ENCODE data around the gene AIRE.

AIRE gene

DNA sequence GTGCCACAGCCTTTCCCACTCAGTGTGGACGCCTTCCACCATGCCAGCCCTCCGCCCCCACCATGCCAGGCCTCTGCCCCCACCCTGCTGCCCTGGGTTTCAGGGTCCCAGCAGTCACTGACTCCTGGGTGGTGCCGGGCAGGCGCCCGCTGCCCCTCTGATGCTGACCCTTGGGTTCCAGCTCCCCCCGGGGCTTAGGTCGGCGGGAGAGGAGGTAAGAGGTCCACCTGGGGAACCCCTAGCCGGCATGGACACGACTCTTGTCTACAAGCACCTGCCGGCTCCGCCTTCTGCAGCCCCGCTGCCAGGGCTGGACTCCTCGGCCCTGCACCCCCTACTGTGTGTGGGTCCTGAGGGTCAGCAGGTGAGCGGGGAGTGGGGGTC is 7.1 kb downstream of the AIRE start:
- DNase-seq, result no peak

GRCh38 chr21:44293551-44294231 is 8.0 kb downstream of the AIRE start:
- DNase-seq, result no peak

- peak; percentile 51 for DNase-seq
Measured at GRCh38 chr21:44294391-44295162, 8.9 kb downstream of the AIRE start.

- no peak for DNase-seq
Measured at GRCh38 chr21:44295163-44295573, 9.5 kb downstream of the AIRE start.

- no peak for DNase-seq
Measured at GRCh38 chr21:44295646-44296045, 10.0 kb downstream of the AIRE start.

DNA sequence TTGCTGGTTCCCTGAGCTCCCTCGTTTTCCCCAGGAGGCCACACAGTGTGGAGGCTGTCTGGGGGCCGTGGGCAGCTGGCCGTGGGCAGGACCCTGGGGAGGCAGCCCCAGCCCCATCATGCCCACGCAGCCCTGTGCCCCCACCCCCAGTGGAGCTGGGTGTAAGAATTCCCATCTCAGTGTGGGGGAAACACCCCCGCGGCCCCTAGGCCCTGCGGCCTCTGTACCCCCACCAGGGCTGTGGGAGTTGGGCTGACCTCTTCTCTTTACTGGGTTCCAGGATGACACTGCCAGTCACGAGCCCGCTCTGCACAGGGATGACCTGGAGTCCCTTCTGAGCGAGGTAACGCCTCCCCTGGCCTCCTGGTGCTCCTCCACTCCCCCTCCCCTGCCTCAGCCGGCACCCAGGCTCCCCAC is 10.4 kb downstream of the AIRE start:
- no peak for DNase-seq

DNA sequence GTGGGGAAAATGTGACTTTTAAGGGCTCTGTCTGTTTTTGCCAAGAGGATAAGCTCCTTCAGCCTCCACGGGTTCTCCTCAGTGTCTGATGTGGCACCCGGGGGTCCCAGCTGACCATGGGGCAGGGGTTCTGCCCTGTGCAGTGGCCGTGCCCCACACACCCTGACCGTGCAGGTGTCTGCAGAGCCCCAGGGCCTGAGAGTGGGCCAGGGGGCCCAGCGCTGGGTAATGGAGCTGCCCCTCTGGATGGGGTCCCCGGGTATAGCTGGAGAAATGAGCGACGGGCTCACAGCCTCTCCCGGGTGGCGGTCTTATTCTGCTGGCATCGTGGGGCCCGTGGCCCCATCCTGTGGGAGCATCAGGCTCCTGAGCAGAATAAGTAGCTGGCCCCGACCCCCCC is 11.2 kb downstream of the AIRE start:
- no peak for DNase-seq

GRCh38 chr21:44297525-44298290 is 12.0 kb downstream of the AIRE start:
- DNase-seq, result peak; percentile 79

DNA sequence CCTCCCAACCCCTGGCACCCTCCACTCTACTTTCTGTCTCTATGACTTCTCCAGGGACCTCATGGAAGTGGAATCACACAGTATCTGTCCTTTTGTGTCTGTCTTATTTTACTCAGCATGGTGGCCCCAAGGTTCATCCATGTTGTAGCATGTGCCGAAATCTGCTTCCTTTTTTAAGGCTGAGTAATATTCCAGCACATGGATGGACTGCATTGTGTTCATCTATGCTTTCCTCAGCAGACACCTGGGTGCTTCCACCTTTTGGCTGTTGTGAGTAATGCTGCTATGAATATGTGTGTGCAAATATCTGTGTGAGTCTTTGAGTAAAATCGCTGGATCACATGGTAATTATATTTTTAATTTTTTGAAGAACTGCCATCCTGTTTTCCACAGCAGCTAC is 12.6 kb downstream of the AIRE start:
- peak; percentile 36 for DNase-seq

DNA sequence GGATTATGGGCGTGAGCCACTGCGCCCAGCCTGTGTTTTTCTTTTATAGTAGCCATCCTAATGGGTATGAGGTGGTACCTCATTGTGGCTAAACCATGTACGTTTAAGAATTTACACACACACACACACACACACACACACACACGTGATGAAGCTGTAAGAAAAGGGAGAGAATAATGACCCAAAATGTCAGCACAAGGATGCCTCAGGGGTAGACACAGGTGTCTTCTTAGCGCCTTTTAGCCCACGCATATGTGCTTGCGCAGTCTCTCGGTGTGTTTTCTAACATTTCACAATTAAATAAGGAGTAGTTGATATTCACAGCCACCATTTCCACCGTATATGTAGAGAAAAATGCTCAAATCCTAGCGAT is 13.4 kb downstream of the AIRE start:
- no peak for DNase-seq

DNA sequence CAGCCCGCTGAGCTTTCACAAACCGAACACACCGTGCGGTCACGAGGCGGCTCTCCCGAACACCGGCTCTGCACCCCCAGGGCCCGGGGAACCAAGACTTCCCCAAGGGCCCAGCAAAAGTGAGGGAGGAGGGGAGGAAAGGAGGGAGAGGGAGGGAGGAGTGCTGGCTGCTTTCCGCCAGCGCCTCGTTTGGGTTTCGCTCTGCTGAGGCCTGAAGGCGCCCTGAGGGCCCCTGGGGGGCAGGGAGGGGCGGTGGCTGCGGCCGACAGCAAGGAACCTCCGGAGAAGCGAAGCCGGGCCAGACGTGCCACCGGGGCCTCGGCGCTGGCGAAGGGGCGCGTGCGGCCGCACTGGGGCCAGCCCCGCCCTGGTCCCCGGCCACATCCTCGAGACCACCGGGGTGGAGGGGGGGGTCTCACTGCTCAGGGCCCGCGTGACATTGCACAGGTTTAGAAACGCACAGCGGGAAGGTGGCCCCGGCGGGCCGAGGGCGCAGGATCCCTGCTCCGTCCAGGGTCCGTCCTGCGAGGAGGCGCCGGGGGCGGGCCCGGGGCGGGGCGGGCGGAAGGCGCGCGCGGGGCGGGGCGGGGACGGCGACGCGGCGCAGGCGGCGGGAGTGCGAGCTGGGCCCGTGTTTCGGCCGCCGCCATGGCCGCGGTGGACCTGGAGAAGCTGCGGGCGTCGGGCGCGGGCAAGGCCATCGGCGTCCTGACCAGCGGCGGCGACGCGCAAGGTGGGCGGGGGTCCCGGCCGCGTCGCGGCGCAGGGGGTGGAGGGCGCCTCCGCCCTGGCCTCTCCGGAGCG is 14.0 kb downstream of the AIRE start, which contains the start of gene PFKL:
Gene PFKL (plus strand): TSS at position 596 of the 804 bp plus-strand sequence. CDS start 53 bp downstream, at position 649.
- peak; percentile 74 for DNase-seq

GRCh38 chr21:44300262-44300959 is 14.7 kb downstream of the AIRE start:
- DNase-seq, result peak; percentile 19

GRCh38 chr21:44301141-44301540 is 15.5 kb downstream of the AIRE start:
- no peak for DNase-seq

- peak; percentile 6 for DNase-seq
Measured at GRCh38 chr21:44301961-44302406, 16.3 kb downstream of the AIRE start.

DNA sequence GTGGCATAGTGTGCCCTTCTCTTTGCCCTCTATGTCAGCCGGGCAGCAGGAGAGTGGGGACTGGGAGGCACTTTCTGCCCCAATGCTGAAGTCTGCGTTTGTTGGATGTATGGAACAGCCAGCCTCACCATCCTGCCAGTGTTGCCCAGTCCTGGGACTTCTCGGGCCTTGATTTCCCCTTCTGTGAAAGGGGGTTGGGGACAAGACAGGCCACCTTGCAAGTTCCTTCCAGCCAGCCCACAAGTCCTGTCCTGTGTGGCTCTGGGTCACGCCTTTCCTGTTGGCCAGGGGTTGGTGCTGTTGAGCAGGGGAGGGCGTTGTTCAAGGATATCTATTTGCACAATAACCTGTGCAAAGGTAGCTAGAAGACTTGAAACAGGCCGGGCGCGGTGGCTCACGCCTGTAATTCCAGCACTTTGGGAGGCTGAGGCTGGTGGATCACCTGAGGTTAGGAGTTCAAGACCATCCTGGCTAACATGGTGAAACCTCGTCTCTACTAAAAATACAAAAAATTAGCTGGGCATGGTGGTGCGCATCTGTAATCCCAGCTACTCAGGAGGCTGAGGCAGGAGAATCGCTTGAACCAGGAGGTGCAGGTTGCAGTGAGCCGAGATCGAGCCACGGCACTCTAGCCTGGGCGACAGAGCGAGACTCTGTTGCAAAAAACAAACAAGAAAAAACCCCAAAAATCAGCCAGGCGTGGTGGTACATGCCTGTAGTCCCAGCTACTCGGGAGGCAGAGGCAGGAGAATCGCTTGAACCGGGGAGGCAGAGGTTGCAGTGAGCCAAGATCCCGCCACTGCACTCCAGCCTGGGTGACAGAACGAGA is 17.1 kb downstream of the AIRE start:
- DNase-seq, result peak; percentile 2

DNA sequence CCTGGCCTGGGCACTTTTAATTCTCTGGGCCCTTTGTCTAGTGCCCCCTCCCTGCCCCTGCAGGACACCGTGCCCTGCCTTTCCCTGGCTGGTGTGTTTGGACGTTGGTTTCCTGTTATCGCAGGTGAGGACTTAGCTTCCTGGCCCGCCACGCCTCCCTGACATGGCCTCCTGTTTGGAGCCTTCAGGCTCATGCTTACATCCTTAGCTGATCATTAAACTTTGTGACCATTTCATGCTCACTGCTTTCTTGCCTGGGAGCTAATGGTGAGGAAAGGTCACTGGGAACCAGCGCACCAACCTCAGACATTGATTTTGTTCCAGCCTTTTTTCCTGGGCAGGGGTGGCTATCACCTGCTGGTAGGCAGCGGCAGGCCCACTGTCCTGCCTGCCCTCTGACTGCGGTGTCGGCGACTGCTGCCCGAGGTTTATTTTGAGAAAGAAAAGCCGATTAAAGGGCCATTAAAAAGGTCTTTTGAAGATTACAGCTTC is 17.9 kb downstream of the AIRE start:
- DNase-seq, result no peak

DNA sequence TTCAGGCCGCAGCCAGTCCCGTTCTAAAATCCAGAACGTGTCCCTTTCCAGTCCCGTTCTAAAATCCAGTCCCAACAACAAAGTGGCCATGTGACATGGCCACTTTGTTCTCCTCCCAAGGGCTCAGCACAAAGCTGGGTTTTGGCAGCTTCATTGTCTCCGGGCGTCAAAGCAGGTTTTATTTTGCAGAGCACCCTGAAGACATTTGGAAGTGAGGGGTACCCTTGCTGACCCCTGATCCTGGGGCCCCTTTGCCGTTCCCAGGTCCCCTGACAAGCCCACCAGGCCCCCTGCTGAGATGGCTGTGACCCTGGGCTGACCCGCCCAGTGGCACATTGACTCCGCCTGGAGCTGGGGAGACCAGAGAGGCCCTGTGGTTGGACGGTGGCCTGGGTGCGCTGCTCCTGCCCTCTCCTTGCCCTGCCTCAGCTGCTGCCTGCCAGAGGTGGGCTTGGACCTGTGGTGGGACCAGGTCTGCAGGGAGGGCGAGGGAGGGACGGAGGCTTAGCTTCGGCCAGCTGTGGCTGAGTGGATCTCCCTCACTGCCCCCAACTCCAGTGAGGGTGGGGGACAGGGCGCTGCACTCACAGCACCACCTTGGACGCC is 18.4 kb downstream of the AIRE start:
- no peak for DNase-seq

DNA sequence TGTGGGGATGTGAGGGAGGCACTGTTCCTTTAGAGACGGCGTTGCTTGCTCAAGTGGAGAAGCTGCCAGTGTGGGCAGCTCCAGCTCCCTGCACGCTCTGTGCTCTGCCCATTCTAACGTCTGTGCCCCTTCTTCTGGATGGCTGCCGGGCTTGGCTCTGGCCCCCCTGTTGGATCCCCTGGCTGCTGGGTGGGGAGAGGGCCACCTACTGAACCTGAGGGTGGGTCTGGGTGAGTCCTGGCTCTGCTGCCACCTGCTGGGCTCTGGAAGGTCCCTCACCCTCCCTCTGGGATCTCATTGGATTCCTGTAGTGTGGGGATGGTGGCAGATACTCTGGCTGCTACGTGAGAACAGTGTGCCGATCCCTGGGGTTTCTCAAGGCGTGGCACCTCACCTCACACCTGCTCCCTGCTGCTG is 19.2 kb downstream of the AIRE start:
- DNase-seq, result peak; percentile 16

DNA sequence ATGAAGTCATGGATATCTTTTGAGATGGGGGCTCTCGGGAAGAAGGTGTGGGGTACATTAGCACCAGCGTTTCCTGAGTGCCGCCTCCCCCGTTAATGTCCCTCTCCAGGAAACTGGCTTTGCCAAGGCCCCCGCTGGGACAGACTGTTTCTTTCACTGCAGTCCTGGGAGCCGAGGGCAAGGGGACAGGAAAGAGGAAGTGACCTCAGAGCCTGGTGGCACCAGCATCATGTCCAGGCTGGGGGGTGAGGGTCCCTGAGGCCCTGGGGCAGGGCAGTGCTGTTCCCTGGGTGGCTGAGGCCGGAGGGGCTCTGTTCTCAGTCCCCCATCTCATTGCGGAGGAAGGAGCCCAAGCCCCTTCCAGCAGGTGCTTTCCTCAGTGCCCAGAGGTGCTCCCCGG is 20.0 kb downstream of the AIRE start:
- no peak for DNase-seq

- no peak for DNase-seq
Measured at GRCh38 chr21:44306936-44307704, 21.4 kb downstream of the AIRE start.

Measured in MV-4-11 (cell line).